ENCODE measurements around the gene MCCD1. TPM values are rescaled to one million over a fixed set of nuclear protein-coding genes. Genes with fewer than 3 reads are reported as not detected.

The MCCD1 gene
- total and polyA plus RNA-seq, 4 donors: 0.33 TPM; not detected in 3

DNA sequence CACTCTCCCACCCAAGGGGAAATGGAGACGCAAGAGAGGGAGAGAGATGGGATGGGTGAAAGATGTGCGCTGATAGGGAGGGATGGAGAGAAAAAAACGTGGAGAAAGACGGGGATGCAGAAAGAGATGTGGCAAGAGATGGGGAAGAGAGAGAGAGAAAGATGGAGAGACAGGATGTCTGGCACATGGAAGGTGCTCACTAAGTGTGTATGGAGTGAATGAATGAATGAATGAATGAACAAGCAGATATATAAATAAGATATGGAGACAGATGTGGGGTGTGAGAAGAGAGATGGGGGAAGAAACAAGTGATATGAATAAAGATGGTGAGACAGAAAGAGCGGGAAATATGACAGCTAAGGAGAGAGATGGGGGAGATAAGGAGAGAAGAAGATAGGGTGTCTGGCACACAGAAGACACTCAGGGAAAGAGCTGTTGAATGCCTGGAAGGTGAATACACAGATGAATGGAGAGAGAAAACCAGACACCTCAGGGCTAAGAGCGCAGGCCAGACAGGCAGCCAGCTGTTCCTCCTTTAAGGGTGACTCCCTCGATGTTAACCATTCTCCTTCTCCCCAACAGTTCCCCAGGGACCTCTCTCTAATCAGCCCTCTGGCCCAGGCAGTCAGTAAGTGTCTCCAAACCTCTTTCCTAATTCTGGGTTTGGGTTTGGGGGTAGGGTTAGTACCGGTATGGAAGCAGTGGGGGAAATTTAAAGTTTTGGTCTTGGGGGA lies 47.4 kb downstream of the MCCD1 start:
- Histone ChIP-seq H3K27me3 (ENCODE audit: control insufficient read depth, insufficient read depth, low read length) (peaks cover 2% of the 10 kb centered on the region), H3K36me3 (ENCODE audit: control insufficient read depth, insufficient read depth, low read length) (no peaks in the 10 kb centered on the region), H3K4me3 (ENCODE audit: low read depth, low read length) (no peak overlapping the region), H3K9me3 (ENCODE audit: control insufficient read depth, insufficient read depth, low read length) (no peaks in the 10 kb centered on the region), H3K27ac (ENCODE audit: low read depth, low read length) (no peak overlapping the region), H3K4me1 (ENCODE audit: control insufficient read depth, insufficient read depth, low read length) (peaks cover 9% of the 10 kb centered on the region)
- DNase-seq (ENCODE audit: low read depth in 4 of 6, low spot score in 6 of 6): no peak
- WGBS (ENCODE audit: insufficient coverage): 74% methylated on average over 5 of the region's 8 CpGs

GRCh38 chr6:31576897-31577578 lies 48.3 kb downstream of the MCCD1 start:
- Histone ChIP-seq H3K4me3 (ENCODE audit: low read depth, low read length) (no peak overlapping the region), H3K27me3 (ENCODE audit: control insufficient read depth, insufficient read depth, low read length) (peaks cover 2% of the 10 kb centered on the region), H3K9me3 (ENCODE audit: control insufficient read depth, insufficient read depth, low read length) (no peaks in the 10 kb centered on the region), H3K36me3 (ENCODE audit: control insufficient read depth, insufficient read depth, low read length) (no peaks in the 10 kb centered on the region), H3K27ac (ENCODE audit: low read depth, low read length) (no peak overlapping the region), H3K4me1 (ENCODE audit: control insufficient read depth, insufficient read depth, low read length) (peaks cover 18% of the 10 kb centered on the region)
- WGBS (ENCODE audit: insufficient coverage): 89% methylated on average over 14 of the region's 19 CpGs
- no peak for DNase-seq (ENCODE audit: low read depth in 4 of 6, low spot score in 6 of 6)

DNA sequence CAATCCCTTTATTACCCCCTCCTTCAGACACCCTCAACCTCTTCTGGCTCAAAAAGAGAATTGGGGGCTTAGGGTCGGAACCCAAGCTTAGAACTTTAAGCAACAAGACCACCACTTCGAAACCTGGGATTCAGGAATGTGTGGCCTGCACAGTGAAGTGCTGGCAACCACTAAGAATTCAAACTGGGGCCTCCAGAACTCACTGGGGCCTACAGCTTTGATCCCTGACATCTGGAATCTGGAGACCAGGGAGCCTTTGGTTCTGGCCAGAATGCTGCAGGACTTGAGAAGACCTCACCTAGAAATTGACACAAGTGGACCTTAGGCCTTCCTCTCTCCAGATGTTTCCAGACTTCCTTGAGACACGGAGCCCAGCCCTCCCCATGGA lies 48.8 kb downstream of the MCCD1 start:
- H3K27me3 ChIP-seq (ENCODE audit: control insufficient read depth, insufficient read depth, low read length): peaks cover 2% of the 10 kb centered on the region
- no peak overlapping the region for H3K27ac ChIP-seq (ENCODE audit: low read depth, low read length)
- DNase-seq (ENCODE audit: low read depth in 4 of 6, low spot score in 6 of 6): no peak
- H3K4me1 ChIP-seq (ENCODE audit: control insufficient read depth, insufficient read depth, low read length): peaks cover 22% of the 10 kb centered on the region
- 92% methylated on average over 2 of the region's 3 CpGs for WGBS (ENCODE audit: insufficient coverage)
- H3K9me3 ChIP-seq (ENCODE audit: control insufficient read depth, insufficient read depth, low read length): no peaks in the 10 kb centered on the region
- no peak overlapping the region for H3K4me3 ChIP-seq (ENCODE audit: low read depth, low read length)
- H3K36me3 ChIP-seq (ENCODE audit: control insufficient read depth, insufficient read depth, low read length): no peaks in the 10 kb centered on the region

GRCh38 chr6:31578184-31579118 lies 49.7 kb downstream of the MCCD1 start:
- Histone ChIP-seq H3K4me1 (ENCODE audit: control insufficient read depth, insufficient read depth, low read length) (peaks cover 22% of the 10 kb centered on the region), H3K27ac (ENCODE audit: low read depth, low read length) (no peak overlapping the region), H3K36me3 (ENCODE audit: control insufficient read depth, insufficient read depth, low read length) (no peaks in the 10 kb centered on the region), H3K9me3 (ENCODE audit: control insufficient read depth, insufficient read depth, low read length) (no peaks in the 10 kb centered on the region), H3K4me3 (ENCODE audit: low read depth, low read length) (no peak overlapping the region), H3K27me3 (ENCODE audit: control insufficient read depth, insufficient read depth, low read length) (peaks cover 2% of the 10 kb centered on the region)
- 81% methylated on average over 9 of the region's 12 CpGs for WGBS (ENCODE audit: insufficient coverage)
- no peak for DNase-seq (ENCODE audit: low read depth in 4 of 6, low spot score in 6 of 6)

DNA sequence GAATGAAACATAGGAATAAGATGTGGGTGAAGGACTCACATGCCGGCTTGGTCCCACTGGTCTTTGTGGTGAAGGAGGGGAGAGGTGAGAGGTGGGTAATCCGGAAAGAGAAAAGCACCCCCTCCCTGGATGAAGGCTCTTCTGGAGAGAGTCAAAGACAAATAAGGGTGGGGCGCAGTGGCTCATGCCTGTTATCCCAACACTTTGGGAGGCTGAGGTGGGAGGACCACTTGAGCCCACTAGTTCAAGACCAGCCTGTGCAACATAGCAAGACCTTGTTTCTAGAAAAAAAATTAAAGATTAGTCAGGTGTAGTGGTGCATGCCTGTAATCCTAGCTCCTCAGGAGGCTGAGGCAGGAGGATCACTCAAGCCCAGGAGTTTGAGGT lies 50.4 kb downstream of the MCCD1 start:
- H3K36me3 ChIP-seq (ENCODE audit: control insufficient read depth, insufficient read depth, low read length): no peaks in the 10 kb centered on the region
- H3K9me3 ChIP-seq (ENCODE audit: control insufficient read depth, insufficient read depth, low read length): no peaks in the 10 kb centered on the region
- peaks cover 22% of the 10 kb centered on the region for H3K4me1 ChIP-seq (ENCODE audit: control insufficient read depth, insufficient read depth, low read length)
- H3K4me3 ChIP-seq (ENCODE audit: low read depth, low read length): no peak overlapping the region
- H3K27ac ChIP-seq (ENCODE audit: low read depth, low read length): no peak overlapping the region
- WGBS (ENCODE audit: insufficient coverage): 90% methylated on average over 2 of the region's 3 CpGs
- H3K27me3 ChIP-seq (ENCODE audit: control insufficient read depth, insufficient read depth, low read length): peaks cover 2% of the 10 kb centered on the region
- no peak for DNase-seq (ENCODE audit: low read depth in 4 of 6, low spot score in 6 of 6)

Small RNAs within 50 kb of the gene (small RNA-seq; reads per million reads assigned to genes)
- gene AL663061.1 (ENCODE audit: low replicate concordance) (not detected), gene RF00019 (ENCODE audit: low replicate concordance) (not detected), gene SNORD117 (ENCODE audit: low replicate concordance) (281 reads per million, percentile 99 among the genes with 10 or more reads in this experiment), gene SNORD84 (ENCODE audit: low replicate concordance) (not detected)

Other genes with a start within 250 kb of the MCCD1 start
- gene HLA-B, start 171.8 kb upstream of the MCCD1 start, total RNA-seq: 100 to 1,000 TPM; 134 to 168 TPM
- 100 to 1,000 TPM; 126 to 189 TPM for gene HLA-B, start 171.8 kb upstream of the MCCD1 start, polyA plus RNA-seq (ENCODE audit: insufficient read length in 2 of 2)
- gene MICA, start 125.4 kb upstream of the MCCD1 start, total RNA-seq: 10 to 100 TPM in 1 of 2 donors, 1 to 10 TPM in 1; 5.9 to 23.6 TPM
- gene MICA, start 125.4 kb upstream of the MCCD1 start, polyA plus RNA-seq (ENCODE audit: insufficient read length in 2 of 2): 1 to 10 TPM; 4.2 to 6.0 TPM
- gene MICB, start 30.8 kb upstream of the MCCD1 start, total RNA-seq: 1 to 10 TPM; 1.9 to 2.8 TPM
- 1 to 10 TPM; 1.4 to 1.5 TPM for gene MICB, start 30.8 kb upstream of the MCCD1 start, polyA plus RNA-seq (ENCODE audit: insufficient read length in 2 of 2)
- 100 to 1,000 TPM; 242 to 404 TPM for gene DDX39B, start 13.0 kb downstream of the MCCD1 start, total RNA-seq
- 100 to 1,000 TPM; 428 to 496 TPM for gene DDX39B, start 13.0 kb downstream of the MCCD1 start, polyA plus RNA-seq (ENCODE audit: insufficient read length in 2 of 2)
- 10 to 100 TPM; 32.2 to 63.3 TPM for gene ATP6V1G2, start 17.6 kb downstream of the MCCD1 start, total RNA-seq
- 100 to 1,000 TPM; 231 to 258 TPM for gene ATP6V1G2, start 17.6 kb downstream of the MCCD1 start, polyA plus RNA-seq (ENCODE audit: insufficient read length in 2 of 2)
- gene NFKBIL1, start 18.6 kb downstream of the MCCD1 start, total RNA-seq: 10 to 100 TPM in 1 of 2 donors, 1 to 10 TPM in 1; 9.8 to 24.4 TPM
- 10 to 100 TPM; 26.8 to 29.4 TPM for gene NFKBIL1, start 18.6 kb downstream of the MCCD1 start, polyA plus RNA-seq (ENCODE audit: insufficient read length in 2 of 2)
- under 1 TPM in 1 of 2 donors, not detected in 1; 0.11 TPM for gene LTA, start 43.3 kb downstream of the MCCD1 start, total RNA-seq
- gene LTA, start 43.3 kb downstream of the MCCD1 start, polyA plus RNA-seq (ENCODE audit: insufficient read length in 2 of 2): under 1 TPM; 0.22 to 0.27 TPM
- under 1 TPM in 1 of 2 donors, not detected in 1; 0.39 TPM for gene TNF, start 46.6 kb downstream of the MCCD1 start, total RNA-seq
- under 1 TPM in 1 of 2 donors, not detected in 1; 0.40 TPM for gene TNF, start 46.6 kb downstream of the MCCD1 start, polyA plus RNA-seq (ENCODE audit: insufficient read length in 2 of 2)
- 1 to 10 TPM in 1 of 2 donors, under 1 TPM in 1; 0.55 to 1.9 TPM for gene LTB, start 53.5 kb downstream of the MCCD1 start, total RNA-seq
- gene LTB, start 53.5 kb downstream of the MCCD1 start, polyA plus RNA-seq (ENCODE audit: insufficient read length in 2 of 2): under 1 TPM; 0.35 to 0.50 TPM
- gene LST1, start 57.3 kb downstream of the MCCD1 start, total RNA-seq: 10 to 100 TPM; 10.8 to 15.2 TPM
- 10 to 100 TPM in 1 of 2 donors, 1 to 10 TPM in 1; 9.0 to 12.6 TPM for gene LST1, start 57.3 kb downstream of the MCCD1 start, polyA plus RNA-seq (ENCODE audit: insufficient read length in 2 of 2)
- gene NCR3, start 64.0 kb downstream of the MCCD1 start, total RNA-seq: not detected
- not detected for gene NCR3, start 64.0 kb downstream of the MCCD1 start, polyA plus RNA-seq (ENCODE audit: insufficient read length in 2 of 2)
- gene AIF1, start 86.3 kb downstream of the MCCD1 start, total RNA-seq: 10 to 100 TPM; 35.5 to 55.0 TPM
- gene AIF1, start 86.3 kb downstream of the MCCD1 start, polyA plus RNA-seq (ENCODE audit: insufficient read length in 2 of 2): 10 to 100 TPM; 27.8 to 42.5 TPM
- gene PRRC2A, start 91.8 kb downstream of the MCCD1 start, total RNA-seq: 10 to 100 TPM; 48.7 to 79.6 TPM
- 100 to 1,000 TPM; 241 to 250 TPM for gene PRRC2A, start 91.8 kb downstream of the MCCD1 start, polyA plus RNA-seq (ENCODE audit: insufficient read length in 2 of 2)
- gene BAG6, start 123.7 kb downstream of the MCCD1 start, total RNA-seq: 100 to 1,000 TPM in 1 of 2 donors, 10 to 100 TPM in 1; 88.9 to 184 TPM
- gene BAG6, start 123.7 kb downstream of the MCCD1 start, polyA plus RNA-seq (ENCODE audit: insufficient read length in 2 of 2): 100 to 1,000 TPM; 249 to 255 TPM
- gene APOM, start 126.9 kb downstream of the MCCD1 start, total RNA-seq: 1 to 10 TPM in 1 of 2 donors, under 1 TPM in 1; 0.40 to 5.7 TPM
- 1 to 10 TPM; 6.7 to 9.5 TPM for gene APOM, start 126.9 kb downstream of the MCCD1 start, polyA plus RNA-seq (ENCODE audit: insufficient read length in 2 of 2)
- gene C6orf47, start 131.8 kb downstream of the MCCD1 start, total RNA-seq: 10 to 100 TPM; 12.4 to 23.1 TPM
- gene C6orf47, start 131.8 kb downstream of the MCCD1 start, polyA plus RNA-seq (ENCODE audit: insufficient read length in 2 of 2): 10 to 100 TPM; 16.8 to 17.8 TPM
- 10 to 100 TPM in 1 of 2 donors, 1 to 10 TPM in 1; 9.1 to 15.3 TPM for gene GPANK1, start 136.0 kb downstream of the MCCD1 start, total RNA-seq
- gene GPANK1, start 136.0 kb downstream of the MCCD1 start, polyA plus RNA-seq (ENCODE audit: insufficient read length in 2 of 2): 10 to 100 TPM; 16.9 to 19.9 TPM
- gene CSNK2B, start 137.1 kb downstream of the MCCD1 start, total RNA-seq: 100 to 1,000 TPM in 1 of 2 donors, 10 to 100 TPM in 1; 54.3 to 183 TPM
- gene CSNK2B, start 137.1 kb downstream of the MCCD1 start, polyA plus RNA-seq (ENCODE audit: insufficient read length in 2 of 2): 100 to 1,000 TPM; 213 to 215 TPM
- 1 to 10 TPM; 2.1 to 8.6 TPM for gene LY6G5B, start 141.0 kb downstream of the MCCD1 start, total RNA-seq
- 10 to 100 TPM; 17.6 to 35.6 TPM for gene LY6G5B, start 141.0 kb downstream of the MCCD1 start, polyA plus RNA-seq (ENCODE audit: insufficient read length in 2 of 2)
- gene LY6G5C, start 152.1 kb downstream of the MCCD1 start, total RNA-seq: 1 to 10 TPM in 1 of 2 donors, under 1 TPM in 1; 0.40 to 3.3 TPM
- 10 to 100 TPM in 1 of 2 donors, 1 to 10 TPM in 1; 8.5 to 13.1 TPM for gene LY6G5C, start 152.1 kb downstream of the MCCD1 start, polyA plus RNA-seq (ENCODE audit: insufficient read length in 2 of 2)
- gene ABHD16A, start 174.4 kb downstream of the MCCD1 start, total RNA-seq: 10 to 100 TPM; 51.8 to 83.6 TPM
- 10 to 100 TPM; 72.0 to 85.8 TPM for gene ABHD16A, start 174.4 kb downstream of the MCCD1 start, polyA plus RNA-seq (ENCODE audit: insufficient read length in 2 of 2)
- under 1 TPM in 1 of 2 donors, not detected in 1; 0.30 TPM for gene LY6G6F, start 177.9 kb downstream of the MCCD1 start, total RNA-seq
- gene LY6G6F, start 177.9 kb downstream of the MCCD1 start, polyA plus RNA-seq (ENCODE audit: insufficient read length in 2 of 2): under 1 TPM in 1 of 2 donors, not detected in 1; 0.27 TPM
- gene LY6G6D, start 186.4 kb downstream of the MCCD1 start, total RNA-seq: 1 to 10 TPM; 1.1 to 6.6 TPM
- 1 to 10 TPM in 1 of 2 donors, under 1 TPM in 1; 0.51 to 2.3 TPM for gene LY6G6D, start 186.4 kb downstream of the MCCD1 start, polyA plus RNA-seq (ENCODE audit: insufficient read length in 2 of 2)
- under 1 TPM in 1 of 2 donors, not detected in 1; 0.17 TPM for gene LY6G6C, start 192.8 kb downstream of the MCCD1 start, total RNA-seq
- gene LY6G6C, start 192.8 kb downstream of the MCCD1 start, polyA plus RNA-seq (ENCODE audit: insufficient read length in 2 of 2): 1 to 10 TPM in 1 of 2 donors, under 1 TPM in 1; 0.71 to 1.2 TPM
- gene MPIG6B, start 194.4 kb downstream of the MCCD1 start, total RNA-seq: under 1 TPM in 1 of 2 donors, not detected in 1; 0.17 TPM
- gene MPIG6B, start 194.4 kb downstream of the MCCD1 start, polyA plus RNA-seq (ENCODE audit: insufficient read length in 2 of 2): 1 to 10 TPM in 1 of 2 donors, under 1 TPM in 1; 0.81 to 1.3 TPM
- gene DDAH2, start 200.3 kb downstream of the MCCD1 start, total RNA-seq: 100 to 1,000 TPM in 1 of 2 donors, 10 to 100 TPM in 1; 62.9 to 207 TPM
- gene DDAH2, start 200.3 kb downstream of the MCCD1 start, polyA plus RNA-seq (ENCODE audit: insufficient read length in 2 of 2): 100 to 1,000 TPM; 159 to 178 TPM
- 100 to 1,000 TPM in 1 of 2 donors, 10 to 100 TPM in 1; 96.3 to 322 TPM for gene CLIC1, start 207.6 kb downstream of the MCCD1 start, total RNA-seq
- 10 to 100 TPM; 73.5 to 87.1 TPM for gene CLIC1, start 207.6 kb downstream of the MCCD1 start, polyA plus RNA-seq (ENCODE audit: insufficient read length in 2 of 2)
- 10 to 100 TPM in 1 of 2 donors, 1 to 10 TPM in 1; 6.2 to 20.2 TPM for gene MSH5, start 211.0 kb downstream of the MCCD1 start, total RNA-seq
- gene MSH5, start 211.0 kb downstream of the MCCD1 start, polyA plus RNA-seq (ENCODE audit: insufficient read length in 2 of 2): 10 to 100 TPM; 18.9 to 38.8 TPM
- gene SAPCD1, start 233.7 kb downstream of the MCCD1 start, total RNA-seq: 1 to 10 TPM; 3.4 to 9.5 TPM
- gene SAPCD1, start 233.7 kb downstream of the MCCD1 start, polyA plus RNA-seq (ENCODE audit: insufficient read length in 2 of 2): 10 to 100 TPM; 10.5 to 11.1 TPM
- 1 to 10 TPM; 1.8 to 2.9 TPM for gene VWA7, start 248.4 kb downstream of the MCCD1 start, total RNA-seq
- 1 to 10 TPM; 4.0 to 4.3 TPM for gene VWA7, start 248.4 kb downstream of the MCCD1 start, polyA plus RNA-seq (ENCODE audit: insufficient read length in 2 of 2)